GM12801 (cell line): ENCODE data around the gene ARHGAP6.

Experiments used
- TF ChIP-seq, protein P1 (sequence below): IDR thresholded peaks from one replicate; pipeline ENCODE4 v1.5.1; 2011; ENCODE audit warnings: control low read depth; ENCODE audit not compliant: insufficient read length; ENCODE audit errors: extremely low read depth

ARHGAP6 gene

DNA sequence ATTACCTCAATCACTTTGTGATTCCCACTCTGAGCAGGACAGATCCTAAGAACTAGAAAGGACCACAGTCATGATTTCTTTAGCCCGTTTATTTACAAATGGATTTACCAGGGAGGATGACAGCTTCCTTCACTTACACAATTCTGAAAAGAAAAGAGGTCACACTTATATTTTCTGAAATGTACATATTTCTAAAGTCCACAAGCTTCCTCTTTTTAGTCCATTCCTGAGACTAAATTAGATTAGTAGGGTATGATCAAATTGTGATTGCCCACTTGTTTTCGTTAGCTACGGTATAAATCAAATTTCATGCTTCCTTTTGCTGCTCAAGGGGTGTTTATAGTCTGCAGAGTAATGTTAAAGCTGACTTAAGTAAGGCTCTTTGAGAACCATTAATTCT lies 380.1 kb downstream of the ARHGAP6 start:
- TF ChIP-seq, protein P1, sequence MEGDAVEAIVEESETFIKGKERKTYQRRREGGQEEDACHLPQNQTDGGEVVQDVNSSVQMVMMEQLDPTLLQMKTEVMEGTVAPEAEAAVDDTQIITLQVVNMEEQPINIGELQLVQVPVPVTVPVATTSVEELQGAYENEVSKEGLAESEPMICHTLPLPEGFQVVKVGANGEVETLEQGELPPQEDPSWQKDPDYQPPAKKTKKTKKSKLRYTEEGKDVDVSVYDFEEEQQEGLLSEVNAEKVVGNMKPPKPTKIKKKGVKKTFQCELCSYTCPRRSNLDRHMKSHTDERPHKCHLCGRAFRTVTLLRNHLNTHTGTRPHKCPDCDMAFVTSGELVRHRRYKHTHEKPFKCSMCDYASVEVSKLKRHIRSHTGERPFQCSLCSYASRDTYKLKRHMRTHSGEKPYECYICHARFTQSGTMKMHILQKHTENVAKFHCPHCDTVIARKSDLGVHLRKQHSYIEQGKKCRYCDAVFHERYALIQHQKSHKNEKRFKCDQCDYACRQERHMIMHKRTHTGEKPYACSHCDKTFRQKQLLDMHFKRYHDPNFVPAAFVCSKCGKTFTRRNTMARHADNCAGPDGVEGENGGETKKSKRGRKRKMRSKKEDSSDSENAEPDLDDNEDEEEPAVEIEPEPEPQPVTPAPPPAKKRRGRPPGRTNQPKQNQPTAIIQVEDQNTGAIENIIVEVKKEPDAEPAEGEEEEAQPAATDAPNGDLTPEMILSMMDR: no peak

DNA sequence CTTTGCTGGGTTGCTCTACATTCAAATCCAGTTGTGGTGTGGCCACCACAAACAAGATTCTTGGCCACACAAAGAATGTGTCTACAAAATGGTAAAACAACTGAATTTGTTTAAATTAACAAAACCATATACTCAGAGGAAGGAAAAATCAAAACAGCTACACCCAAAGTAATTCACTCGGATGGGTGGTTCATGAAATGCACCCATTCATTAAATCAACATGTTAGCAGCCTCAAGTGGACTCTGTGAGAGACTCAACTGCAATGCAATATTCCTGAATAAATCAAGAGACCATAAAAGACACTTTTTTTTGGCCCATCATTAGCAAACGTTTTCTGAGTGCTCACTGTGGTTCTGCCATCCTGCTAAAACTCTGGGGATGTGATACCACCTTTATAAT lies 383.7 kb downstream of the ARHGAP6 start:
- TF ChIP-seq, protein P1: no peak

DNA sequence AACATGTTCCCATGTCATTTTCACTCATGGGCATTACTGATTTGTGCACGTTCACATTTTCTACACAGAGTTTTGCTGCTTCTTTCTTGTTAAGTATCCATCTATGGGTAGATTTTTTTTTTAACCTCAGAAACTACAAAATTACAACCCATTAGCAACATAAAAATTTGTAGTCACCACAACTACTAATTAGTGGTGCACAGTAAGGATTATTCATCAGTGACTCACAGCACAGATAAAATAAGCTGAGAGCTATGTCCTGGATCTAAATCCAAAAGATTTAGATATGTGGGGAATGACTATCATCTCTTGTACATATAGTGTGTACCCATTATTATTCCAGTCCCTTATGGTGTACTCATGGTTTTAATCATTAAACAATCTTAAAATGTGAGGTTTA lies 392.2 kb downstream of the ARHGAP6 start:
- TF ChIP-seq, protein P1: no peak

DNA sequence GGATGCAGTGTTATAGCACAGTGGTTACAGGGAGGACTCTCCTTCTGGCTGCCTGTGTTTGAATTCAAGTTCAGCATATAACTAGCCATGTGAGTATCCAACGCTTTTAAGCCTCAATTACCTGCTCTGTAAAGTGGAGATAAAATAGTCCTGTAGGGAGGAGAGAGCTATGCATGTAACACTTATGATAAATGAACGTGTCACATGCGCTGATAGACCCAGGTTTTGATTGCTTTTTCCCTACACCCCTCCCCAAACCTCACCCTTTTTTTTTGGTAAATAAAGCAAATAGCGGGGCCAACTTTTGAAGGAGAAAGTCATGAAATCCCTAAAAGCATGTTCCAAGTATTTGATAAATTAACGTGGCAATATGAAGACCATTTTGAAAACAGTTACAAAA lies 392.9 kb downstream of the ARHGAP6 start:
- TF ChIP-seq, protein P1: no peak

DNA sequence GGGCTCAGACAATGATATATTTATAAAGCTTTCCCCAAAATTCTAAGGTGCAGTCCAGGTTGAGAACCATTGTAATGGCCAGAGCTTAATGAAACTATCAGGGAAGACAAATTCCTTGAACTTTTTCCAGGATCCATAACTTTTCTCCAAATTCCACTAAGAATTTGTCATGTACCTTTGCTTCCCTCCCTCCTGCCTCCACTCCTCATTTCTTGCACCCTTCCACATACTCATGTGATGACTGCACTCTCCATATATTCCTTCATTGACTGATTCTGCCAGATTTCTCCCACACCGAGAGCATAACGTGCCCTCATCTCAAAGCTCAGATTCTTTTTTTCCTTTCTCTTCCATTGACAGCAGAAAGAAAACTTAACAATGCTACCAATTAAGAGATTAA lies 393.4 kb downstream of the ARHGAP6 start:
- TF ChIP-seq, protein P1: no peak

DNA sequence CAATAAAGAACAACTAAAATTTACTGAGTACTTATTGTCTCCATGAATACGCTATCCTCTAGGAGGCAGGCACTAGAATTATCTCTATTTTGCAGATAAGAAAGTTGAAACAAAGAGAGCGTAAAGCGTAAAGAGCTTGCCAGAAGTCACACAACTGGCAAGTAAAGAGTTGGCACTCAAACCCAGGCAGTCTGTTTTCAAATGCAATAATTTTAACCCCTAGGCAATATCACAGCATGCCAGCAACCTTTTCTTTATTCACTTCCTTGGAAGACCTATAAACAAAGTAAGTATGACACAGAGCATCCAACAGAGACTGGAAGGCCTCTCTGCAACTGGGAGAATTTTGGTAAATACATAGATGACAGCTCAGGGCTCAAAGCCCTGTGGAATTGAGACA lies 395.7 kb downstream of the ARHGAP6 start:
- TF ChIP-seq, protein P1: no peak

DNA sequence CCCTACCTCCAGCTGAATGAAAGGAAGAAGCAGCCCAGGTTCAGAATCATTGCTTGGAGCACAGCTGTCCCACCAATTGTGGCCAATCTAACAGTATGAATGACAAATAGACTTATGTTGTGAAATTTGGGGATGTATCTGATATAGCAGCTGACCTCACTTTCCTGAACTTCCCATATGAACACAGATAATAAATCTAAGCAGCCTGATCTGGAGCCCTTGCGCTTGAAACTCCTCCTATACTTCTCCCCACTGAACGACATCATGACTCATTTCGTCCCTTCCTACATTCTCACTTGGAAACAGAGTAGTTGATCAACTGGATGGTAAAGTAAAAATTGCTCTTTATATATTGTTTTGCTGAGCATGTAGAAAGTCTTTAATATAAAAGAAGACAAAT lies 396.7 kb downstream of the ARHGAP6 start:
- TF ChIP-seq, protein P1: no peak

DNA sequence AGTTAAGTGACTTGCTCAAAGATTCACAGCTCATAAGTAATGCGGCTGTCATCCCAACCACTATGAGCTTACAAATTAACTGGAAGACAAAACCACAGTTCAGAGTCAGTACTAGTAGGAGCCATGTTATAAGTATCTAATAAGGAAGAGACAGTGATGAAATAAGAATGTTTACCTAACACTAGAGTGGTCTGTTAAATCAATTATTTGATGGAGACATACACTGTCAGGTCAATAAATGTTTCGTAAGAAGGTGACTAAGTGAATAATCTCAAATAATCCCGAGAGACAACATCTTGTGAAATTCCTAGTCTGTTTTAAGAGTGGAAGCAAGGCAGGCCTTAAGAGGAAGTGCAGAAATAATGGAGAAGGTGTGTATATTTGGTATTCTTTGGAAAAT lies 398.3 kb downstream of the ARHGAP6 start:
- TF ChIP-seq, protein P1: no peak
